ENCODE results near the gene NCOR2.

The NCOR2 gene

DNA sequence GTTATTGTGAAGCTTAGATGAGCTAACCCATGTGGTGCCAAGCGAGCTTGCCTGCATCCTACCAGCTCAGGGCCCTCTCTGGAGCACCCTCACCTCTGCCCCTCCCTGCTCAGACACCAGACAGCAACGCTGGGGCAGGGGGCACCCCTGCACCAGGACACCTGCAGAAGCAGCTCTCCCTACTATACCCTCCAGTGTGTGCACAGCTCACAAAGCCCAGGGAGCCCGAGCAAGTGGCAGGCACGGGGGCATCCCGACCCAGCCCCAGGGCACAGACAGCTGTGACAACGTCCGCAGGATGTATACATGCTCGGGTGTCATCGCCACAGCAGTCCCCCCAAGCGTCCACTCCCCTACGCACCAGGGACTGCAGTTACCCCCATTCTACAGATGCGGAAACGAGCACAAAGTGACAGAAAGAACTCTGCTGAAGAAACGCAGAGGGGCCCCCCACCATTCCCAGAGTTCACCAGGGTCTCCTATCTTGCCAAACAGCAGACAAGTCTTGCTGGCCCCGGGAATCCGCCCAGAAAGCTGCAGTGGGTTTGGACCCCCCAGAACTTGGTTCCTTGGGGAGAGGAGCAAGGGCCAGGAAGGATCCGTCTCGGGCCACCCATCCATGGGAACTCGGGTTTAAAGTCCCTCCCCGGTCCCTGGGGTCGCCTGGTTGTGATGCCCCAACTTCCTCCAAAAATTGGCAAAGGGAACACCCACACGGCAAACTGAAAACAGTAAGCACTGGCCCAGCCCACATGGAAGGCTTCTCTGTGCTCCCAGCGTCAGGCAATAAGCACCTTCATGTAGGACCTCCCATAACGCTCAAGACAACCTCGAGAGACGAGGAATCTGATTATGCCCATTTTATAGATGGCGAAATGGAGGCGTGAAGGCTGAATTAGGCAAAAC is 12.0 kb downstream of the NCOR2 start:
- Histone ChIP-seq H3K36me3 (no peaks in the 10 kb centered on the region), H3K27ac (no peak overlapping the region), H3K27me3 (no peaks in the 10 kb centered on the region), H3K4me3 (ENCODE audit: low read depth in 1 of 2, low read length in 1 of 2) (no peak overlapping the region), H3K9me3 (no peaks in the 10 kb centered on the region), H3K4me1 (ENCODE audit: control insufficient read depth in 1 of 2, insufficient read depth in 1 of 2, low read depth in 1 of 2, low read length in 1 of 2) (peaks cover 21 to 23% of the 10 kb centered on the region in 2 experiments)
- TF ChIP-seq, protein P1, sequence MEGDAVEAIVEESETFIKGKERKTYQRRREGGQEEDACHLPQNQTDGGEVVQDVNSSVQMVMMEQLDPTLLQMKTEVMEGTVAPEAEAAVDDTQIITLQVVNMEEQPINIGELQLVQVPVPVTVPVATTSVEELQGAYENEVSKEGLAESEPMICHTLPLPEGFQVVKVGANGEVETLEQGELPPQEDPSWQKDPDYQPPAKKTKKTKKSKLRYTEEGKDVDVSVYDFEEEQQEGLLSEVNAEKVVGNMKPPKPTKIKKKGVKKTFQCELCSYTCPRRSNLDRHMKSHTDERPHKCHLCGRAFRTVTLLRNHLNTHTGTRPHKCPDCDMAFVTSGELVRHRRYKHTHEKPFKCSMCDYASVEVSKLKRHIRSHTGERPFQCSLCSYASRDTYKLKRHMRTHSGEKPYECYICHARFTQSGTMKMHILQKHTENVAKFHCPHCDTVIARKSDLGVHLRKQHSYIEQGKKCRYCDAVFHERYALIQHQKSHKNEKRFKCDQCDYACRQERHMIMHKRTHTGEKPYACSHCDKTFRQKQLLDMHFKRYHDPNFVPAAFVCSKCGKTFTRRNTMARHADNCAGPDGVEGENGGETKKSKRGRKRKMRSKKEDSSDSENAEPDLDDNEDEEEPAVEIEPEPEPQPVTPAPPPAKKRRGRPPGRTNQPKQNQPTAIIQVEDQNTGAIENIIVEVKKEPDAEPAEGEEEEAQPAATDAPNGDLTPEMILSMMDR (IDR thresholded peaks at IDR 0.05) = no peak

DNA sequence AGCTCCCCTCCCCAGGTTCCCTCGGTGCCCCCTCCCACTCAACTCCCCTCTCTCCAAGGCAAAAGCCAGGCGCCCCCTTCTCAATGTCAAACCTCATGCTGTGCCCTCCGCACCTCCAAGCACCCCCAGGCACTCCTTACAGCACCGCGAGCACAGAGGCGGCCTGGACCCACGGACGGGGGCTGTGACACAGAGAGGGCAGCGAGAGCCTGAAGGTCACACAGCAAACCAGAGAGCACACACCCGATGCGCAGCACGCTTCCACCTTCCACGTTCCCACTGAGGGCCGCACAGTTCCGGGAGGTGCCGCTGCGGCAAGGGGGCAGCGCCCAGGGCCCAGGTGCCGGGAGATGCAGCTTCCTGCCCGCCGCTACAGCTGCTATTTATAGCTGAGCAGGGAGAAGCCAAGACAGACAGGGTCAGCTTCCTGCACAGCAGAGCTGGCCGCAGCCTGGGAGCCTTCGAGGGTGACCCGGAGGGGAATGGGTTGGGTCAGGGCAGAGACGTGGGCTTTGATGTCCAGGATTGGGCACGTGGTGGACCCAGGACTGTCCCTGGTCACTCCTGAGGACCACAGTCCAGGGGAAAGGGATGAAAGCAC is 12.9 kb downstream of the NCOR2 start:
- no peak overlapping the region for H3K4me3 ChIP-seq (ENCODE audit: low read depth in 1 of 2, low read length in 1 of 2)
- H3K4me1 ChIP-seq (ENCODE audit: control insufficient read depth in 1 of 2, insufficient read depth in 1 of 2, low read depth in 1 of 2, low read length in 1 of 2) = peaks cover 30 to 32% of the 10 kb centered on the region in 2 experiments
- no peak overlapping the region for H3K27ac ChIP-seq

GRCh38 chr12:124553862-124554428 is 13.5 kb downstream of the NCOR2 start:
- H3K27me3 ChIP-seq = no peaks in the 10 kb centered on the region
- H3K9me3 ChIP-seq = no peaks in the 10 kb centered on the region
- H3K36me3 ChIP-seq = no peaks in the 10 kb centered on the region
- no peak overlapping the region for H3K4me3 ChIP-seq (ENCODE audit: low read depth in 1 of 2, low read length in 1 of 2)
- TF ChIP-seq, protein P1 (IDR thresholded peaks at IDR 0.05) = no peak
- H3K27ac ChIP-seq = no peak overlapping the region
- H3K4me1 ChIP-seq (ENCODE audit: control insufficient read depth in 1 of 2, insufficient read depth in 1 of 2, low read depth in 1 of 2, low read length in 1 of 2) = peaks cover 32% of the 10 kb centered on the region in 2 experiments

More for the DNA sequence above, 12.9 kb downstream of the NCOR2 start:
- Histone ChIP-seq H3K36me3 (no peaks in the 10 kb centered on the region), H3K9me3 (no peaks in the 10 kb centered on the region), H3K27me3 (no peaks in the 10 kb centered on the region)
- TF ChIP-seq, protein P1 (IDR thresholded peaks at IDR 0.05) = no peak

DNA sequence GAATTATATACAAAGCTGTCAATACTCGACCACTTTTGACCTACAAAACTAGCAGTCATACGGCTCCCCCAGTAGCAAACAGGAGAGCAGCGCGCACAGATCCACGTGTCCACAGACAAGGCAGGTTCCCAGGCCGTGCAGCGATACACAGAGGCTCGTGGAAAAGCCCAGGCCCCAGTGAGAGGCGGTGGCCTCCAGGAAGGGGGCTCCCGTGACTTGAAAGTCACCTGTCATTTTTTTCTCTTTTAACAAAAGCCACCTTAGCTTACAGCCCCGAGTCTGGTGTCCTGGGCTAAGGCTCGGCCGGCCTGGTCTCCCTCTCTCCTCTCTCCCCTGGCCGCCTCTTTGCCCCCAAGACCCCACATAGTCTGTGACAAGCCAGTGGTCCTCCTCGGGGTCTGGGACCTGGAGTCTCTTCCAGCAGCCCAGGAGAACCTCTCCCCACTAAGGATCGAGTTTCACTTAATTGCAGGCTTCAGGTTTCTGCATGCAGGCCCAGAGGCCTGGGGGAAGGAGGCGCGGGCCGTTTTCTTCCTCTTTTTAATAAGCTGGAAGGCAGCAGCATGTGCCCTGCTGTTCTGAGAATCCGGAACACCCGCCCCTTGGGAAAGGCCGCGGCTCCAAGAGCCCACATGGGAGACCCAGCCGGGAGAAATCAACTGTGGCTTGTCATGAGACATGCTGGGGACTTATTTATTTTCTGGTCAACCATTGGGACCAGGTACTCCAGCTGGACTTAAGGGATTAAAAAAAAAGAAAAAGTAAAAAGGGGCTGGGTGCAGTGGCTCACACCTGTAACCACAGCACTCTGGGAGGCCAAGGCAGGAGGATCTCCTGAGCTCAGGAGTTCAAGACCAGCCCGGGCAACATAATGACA is 15.9 kb downstream of the NCOR2 start:
- no peak overlapping the region for H3K4me3 ChIP-seq (ENCODE audit: low read depth in 1 of 2, low read length in 1 of 2)

More for the DNA sequence above, 15.9 kb downstream of the NCOR2 start:
- TF ChIP-seq, protein P1 (IDR thresholded peaks at IDR 0.05) = no peak
- Histone ChIP-seq H3K4me1 (ENCODE audit: control insufficient read depth in 1 of 2, insufficient read depth in 1 of 2, low read depth in 1 of 2, low read length in 1 of 2) (peaks cover 32% of the 10 kb centered on the region in 2 experiments), H3K27ac (peak overlapping the region; percentile 50), H3K27me3 (no peaks in the 10 kb centered on the region), H3K36me3 (no peaks in the 10 kb centered on the region), H3K9me3 (no peaks in the 10 kb centered on the region)

Measured in neutrophil (primary cell).